ENCODE data around the gene CAMTA1.

The CAMTA1 gene

DNA sequence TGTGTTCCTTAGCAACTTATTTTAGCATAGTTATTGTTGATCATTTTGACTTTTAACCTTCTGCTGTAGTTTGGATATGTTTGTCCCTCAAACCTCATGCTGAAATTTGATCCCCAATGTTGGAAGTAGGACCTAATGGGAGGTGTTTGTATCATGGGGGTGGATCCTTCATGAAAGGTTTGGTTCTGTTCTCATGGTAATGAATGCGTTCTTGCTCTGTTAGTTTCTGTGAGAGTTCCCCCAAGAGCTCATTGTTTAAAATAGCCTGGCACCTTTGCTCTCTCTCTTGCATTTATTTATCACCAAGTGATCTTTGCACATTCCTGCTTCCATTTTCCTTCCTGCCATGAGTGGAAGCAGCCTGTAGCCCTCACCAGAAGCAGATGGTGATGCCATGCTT, 613.7 kb downstream of the CAMTA1 start:
- ATAC-seq, result no peak
- TF ChIP-seq BACH2 (CRISPR knock-in tag; IDR thresholded peaks at IDR 0.05; ENCODE audit: borderline replicate concordance) (no peak), ZNF70 (CRISPR knock-in tag; IDR thresholded peaks at IDR 0.05) (no peak), ARNTL (CRISPR knock-in tag; IDR thresholded peaks at IDR 0.05; ENCODE audit: borderline replicate concordance, low read depth) (no peak), ISL1 (CRISPR knock-in tag; IDR thresholded peaks at IDR 0.05) (no peak), TCF4 (CRISPR knock-in tag; IDR thresholded peaks at IDR 0.05; ENCODE audit: borderline replicate concordance) (no peak), GLIS3 (CRISPR knock-in tag; IDR thresholded peaks at IDR 0.05) (no peak), RARB (CRISPR knock-in tag; IDR thresholded peaks at IDR 0.05) (no peak), ZNF565 (CRISPR knock-in tag; conservative IDR thresholded peaks at IDR 0.05; ENCODE audit: low read depth) (no peak), SNAI2 (CRISPR knock-in tag; IDR thresholded peaks at IDR 0.05) (no peak), ZFP30 (CRISPR knock-in tag; IDR thresholded peaks at IDR 0.05) (no peak), CSDC2 (CRISPR knock-in tag; IDR thresholded peaks at IDR 0.05) (no peak), TOX (CRISPR knock-in tag; IDR thresholded peaks at IDR 0.05; ENCODE audit: borderline replicate concordance) (no peak), ZFP3 (CRISPR knock-in tag; IDR thresholded peaks at IDR 0.05) (no peak)
- TF ChIP-seq, protein P1, sequence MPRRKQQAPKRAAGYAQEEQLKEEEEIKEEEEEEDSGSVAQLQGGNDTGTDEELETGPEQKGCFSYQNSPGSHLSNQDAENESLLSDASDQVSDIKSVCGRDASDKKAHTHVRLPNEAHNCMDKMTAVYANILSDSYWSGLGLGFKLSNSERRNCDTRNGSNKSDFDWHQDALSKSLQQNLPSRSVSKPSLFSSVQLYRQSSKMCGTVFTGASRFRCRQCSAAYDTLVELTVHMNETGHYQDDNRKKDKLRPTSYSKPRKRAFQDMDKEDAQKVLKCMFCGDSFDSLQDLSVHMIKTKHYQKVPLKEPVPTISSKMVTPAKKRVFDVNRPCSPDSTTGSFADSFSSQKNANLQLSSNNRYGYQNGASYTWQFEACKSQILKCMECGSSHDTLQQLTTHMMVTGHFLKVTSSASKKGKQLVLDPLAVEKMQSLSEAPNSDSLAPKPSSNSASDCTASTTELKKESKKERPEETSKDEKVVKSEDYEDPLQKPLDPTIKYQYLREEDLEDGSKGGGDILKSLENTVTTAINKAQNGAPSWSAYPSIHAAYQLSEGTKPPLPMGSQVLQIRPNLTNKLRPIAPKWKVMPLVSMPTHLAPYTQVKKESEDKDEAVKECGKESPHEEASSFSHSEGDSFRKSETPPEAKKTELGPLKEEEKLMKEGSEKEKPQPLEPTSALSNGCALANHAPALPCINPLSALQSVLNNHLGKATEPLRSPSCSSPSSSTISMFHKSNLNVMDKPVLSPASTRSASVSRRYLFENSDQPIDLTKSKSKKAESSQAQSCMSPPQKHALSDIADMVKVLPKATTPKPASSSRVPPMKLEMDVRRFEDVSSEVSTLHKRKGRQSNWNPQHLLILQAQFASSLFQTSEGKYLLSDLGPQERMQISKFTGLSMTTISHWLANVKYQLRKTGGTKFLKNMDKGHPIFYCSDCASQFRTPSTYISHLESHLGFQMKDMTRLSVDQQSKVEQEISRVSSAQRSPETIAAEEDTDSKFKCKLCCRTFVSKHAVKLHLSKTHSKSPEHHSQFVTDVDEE (CRISPR knock-in tag; IDR thresholded peaks at IDR 0.05), result no peak
- TF ChIP-seq, protein P2, sequence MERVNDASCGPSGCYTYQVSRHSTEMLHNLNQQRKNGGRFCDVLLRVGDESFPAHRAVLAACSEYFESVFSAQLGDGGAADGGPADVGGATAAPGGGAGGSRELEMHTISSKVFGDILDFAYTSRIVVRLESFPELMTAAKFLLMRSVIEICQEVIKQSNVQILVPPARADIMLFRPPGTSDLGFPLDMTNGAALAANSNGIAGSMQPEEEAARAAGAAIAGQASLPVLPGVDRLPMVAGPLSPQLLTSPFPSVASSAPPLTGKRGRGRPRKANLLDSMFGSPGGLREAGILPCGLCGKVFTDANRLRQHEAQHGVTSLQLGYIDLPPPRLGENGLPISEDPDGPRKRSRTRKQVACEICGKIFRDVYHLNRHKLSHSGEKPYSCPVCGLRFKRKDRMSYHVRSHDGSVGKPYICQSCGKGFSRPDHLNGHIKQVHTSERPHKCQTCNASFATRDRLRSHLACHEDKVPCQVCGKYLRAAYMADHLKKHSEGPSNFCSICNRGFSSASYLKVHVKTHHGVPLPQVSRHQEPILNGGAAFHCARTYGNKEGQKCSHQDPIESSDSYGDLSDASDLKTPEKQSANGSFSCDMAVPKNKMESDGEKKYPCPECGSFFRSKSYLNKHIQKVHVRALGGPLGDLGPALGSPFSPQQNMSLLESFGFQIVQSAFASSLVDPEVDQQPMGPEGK (CRISPR knock-in tag; IDR thresholded peaks at IDR 0.05; ENCODE audit: borderline replicate concordance), result no peak
- TF ChIP-seq, protein P3, sequence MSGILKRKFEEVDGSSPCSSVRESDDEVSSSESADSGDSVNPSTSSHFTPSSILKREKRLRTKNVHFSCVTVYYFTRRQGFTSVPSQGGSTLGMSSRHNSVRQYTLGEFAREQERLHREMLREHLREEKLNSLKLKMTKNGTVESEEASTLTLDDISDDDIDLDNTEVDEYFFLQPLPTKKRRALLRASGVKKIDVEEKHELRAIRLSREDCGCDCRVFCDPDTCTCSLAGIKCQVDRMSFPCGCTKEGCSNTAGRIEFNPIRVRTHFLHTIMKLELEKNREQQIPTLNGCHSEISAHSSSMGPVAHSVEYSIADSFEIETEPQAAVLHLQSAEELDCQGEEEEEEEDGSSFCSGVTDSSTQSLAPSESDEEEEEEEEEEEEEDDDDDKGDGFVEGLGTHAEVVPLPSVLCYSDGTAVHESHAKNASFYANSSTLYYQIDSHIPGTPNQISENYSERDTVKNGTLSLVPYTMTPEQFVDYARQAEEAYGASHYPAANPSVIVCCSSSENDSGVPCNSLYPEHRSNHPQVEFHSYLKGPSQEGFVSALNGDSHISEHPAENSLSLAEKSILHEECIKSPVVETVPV (CRISPR knock-in tag; IDR thresholded peaks at IDR 0.05), result no peak
- TF ChIP-seq, protein P4, sequence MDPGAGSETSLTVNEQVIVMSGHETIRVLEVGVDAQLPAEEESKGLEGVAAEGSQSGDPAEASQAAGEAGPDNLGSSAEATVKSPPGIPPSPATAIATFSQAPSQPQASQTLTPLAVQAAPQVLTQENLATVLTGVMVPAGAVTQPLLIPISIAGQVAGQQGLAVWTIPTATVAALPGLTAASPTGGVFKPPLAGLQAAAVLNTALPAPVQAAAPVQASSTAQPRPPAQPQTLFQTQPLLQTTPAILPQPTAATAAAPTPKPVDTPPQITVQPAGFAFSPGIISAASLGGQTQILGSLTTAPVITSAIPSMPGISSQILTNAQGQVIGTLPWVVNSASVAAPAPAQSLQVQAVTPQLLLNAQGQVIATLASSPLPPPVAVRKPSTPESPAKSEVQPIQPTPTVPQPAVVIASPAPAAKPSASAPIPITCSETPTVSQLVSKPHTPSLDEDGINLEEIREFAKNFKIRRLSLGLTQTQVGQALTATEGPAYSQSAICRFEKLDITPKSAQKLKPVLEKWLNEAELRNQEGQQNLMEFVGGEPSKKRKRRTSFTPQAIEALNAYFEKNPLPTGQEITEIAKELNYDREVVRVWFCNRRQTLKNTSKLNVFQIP (CRISPR knock-in tag; IDR thresholded peaks at IDR 0.05; ENCODE audit: borderline replicate concordance, low read depth), result no peak
- TF ChIP-seq, protein P5, sequence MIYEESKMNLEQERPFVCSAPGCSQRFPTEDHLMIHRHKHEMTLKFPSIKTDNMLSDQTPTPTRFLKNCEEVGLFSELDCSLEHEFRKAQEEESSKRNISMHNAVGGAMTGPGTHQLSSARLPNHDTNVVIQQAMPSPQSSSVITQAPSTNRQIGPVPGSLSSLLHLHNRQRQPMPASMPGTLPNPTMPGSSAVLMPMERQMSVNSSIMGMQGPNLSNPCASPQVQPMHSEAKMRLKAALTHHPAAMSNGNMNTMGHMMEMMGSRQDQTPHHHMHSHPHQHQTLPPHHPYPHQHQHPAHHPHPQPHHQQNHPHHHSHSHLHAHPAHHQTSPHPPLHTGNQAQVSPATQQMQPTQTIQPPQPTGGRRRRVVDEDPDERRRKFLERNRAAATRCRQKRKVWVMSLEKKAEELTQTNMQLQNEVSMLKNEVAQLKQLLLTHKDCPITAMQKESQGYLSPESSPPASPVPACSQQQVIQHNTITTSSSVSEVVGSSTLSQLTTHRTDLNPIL (CRISPR knock-in tag; IDR thresholded peaks at IDR 0.05; ENCODE audit: low read depth), result no peak

DNA sequence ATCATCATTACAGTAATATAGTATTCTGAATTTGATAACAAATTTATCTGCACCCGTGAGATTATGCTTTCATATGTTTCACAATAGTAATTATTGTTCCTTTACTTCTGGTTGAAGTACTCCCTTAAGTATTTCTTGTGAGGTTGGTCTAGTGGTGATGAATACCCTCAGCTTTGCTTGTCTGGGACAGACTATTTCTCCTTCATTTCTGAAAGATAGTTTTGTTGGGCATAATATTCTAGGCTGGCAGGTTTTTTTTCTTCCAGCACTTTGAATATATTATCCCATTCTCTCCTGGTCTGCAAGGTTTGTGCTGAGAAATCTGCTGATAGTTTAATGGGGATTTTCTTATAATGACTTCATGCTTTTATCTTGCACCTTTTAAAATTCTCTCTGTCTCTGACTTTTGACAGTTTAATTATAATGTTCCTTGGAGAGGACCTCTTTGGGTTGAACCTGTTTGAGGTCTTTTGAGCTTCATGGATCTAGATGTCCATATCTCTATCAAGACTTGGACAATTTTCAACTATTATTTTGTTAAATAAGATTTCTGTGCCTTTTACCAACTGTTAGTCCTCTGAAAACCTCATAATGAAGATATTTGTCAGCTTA, 614.4 kb downstream of the CAMTA1 start:
- no peak for ATAC-seq
- TF ChIP-seq OSR1 (CRISPR knock-in tag; IDR thresholded peaks at IDR 0.05), result no peak
- no peak for TF ChIP-seq ARNTL (CRISPR knock-in tag; IDR thresholded peaks at IDR 0.05; ENCODE audit: borderline replicate concordance, low read depth)
- TF ChIP-seq, protein P1 (CRISPR knock-in tag; IDR thresholded peaks at IDR 0.05), result no peak
- no peak for TF ChIP-seq PPARA (CRISPR knock-in tag; IDR thresholded peaks at IDR 0.05; ENCODE audit: borderline replicate concordance)
- no peak for TF ChIP-seq RARB (CRISPR knock-in tag; IDR thresholded peaks at IDR 0.05)
- no peak for TF ChIP-seq ZNF8 (CRISPR knock-in tag; IDR thresholded peaks at IDR 0.05)
- TF ChIP-seq ISL1 (CRISPR knock-in tag; IDR thresholded peaks at IDR 0.05), result no peak
- TF ChIP-seq, protein P3 (CRISPR knock-in tag; IDR thresholded peaks at IDR 0.05), result no peak
- TF ChIP-seq, protein P5 (CRISPR knock-in tag; IDR thresholded peaks at IDR 0.05; ENCODE audit: low read depth), result no peak
- TF ChIP-seq ZNF565 (CRISPR knock-in tag; conservative IDR thresholded peaks at IDR 0.05; ENCODE audit: low read depth), result no peak
- TF ChIP-seq ESRRG (CRISPR knock-in tag; IDR thresholded peaks at IDR 0.05), result no peak
- no peak for TF ChIP-seq SNAI2 (CRISPR knock-in tag; IDR thresholded peaks at IDR 0.05)
- TF ChIP-seq BACH2 (CRISPR knock-in tag; IDR thresholded peaks at IDR 0.05; ENCODE audit: borderline replicate concordance), result no peak
